NCI-H446 treated with DMSO at 0.1 percent for 48 hours (cell line): ENCODE measurements around the gene SMAGP.
"Not testable (repeated sequence)": the region's sequence is repeated elsewhere in the genome, so short reads cannot be mapped to it uniquely, and the experiment has no call there.

ENCODE experiments used
- DNase-seq: peaks from one replicate; lab custom pipeline; 2025; lab: John Stamatoyannopoulos, UW

Gene SMAGP

DNA sequence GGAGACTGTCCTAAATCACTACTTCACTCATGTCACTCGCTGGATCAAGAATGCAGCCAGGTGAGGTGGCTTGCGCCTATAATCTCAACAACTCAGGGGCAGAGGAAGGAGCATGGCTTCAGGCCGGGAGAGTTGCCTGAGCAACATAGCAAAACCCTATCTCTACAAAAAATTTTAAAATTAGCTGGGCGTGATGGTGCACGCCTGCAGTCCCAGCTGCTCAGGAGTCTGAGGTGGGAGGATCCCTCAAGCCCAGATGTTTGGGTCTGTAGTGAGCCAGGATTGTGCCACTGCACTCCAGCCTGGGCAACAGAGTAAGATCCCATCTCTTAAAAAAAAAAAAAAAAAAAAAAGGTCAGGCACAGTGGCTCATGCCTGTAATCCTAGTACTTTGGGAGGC lies 5.9 kb downstream of the SMAGP start:
- DNase-seq = no peak

DNA sequence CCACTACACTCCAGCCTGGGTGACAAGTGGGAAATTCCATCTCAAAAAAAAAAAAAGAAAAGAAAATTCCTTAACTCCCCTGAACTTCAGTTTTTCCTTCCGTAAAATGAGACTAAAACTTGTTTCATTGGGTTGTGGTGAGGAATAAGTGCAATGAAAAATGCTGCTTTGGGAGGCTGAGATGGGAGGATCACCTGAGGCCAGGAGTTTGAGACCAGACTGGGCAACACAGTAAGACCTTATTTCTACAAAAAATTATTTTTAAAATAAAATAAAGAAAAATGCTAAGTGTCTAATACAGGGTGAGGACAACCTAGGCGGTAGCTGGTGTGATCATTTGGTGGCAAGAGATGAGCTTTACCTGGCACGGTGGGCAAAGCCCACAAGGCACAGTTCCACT lies 6.9 kb downstream of the SMAGP start:
- no peak for DNase-seq

DNA sequence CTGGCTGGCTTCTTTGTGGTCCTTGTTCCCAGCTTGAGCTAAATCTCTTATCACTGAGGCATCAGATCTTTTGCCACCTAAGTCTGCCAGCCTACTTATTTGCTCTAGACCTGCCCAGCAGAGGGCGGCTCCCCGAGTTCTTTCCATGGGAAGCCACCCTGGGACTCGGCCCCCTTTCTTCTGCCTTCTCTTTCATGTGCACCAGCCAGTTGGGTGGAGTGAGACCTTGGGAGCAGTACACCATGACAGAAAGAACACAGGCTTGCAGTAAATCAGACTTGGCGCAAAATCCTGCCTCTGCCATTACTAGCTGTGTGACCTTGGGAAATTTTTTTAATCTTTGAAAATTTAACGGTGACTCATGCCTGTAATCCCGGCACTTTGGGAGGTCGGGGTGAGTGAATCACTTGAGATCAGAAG lies 7.4 kb downstream of the SMAGP start:
- no peak for DNase-seq

DNA sequence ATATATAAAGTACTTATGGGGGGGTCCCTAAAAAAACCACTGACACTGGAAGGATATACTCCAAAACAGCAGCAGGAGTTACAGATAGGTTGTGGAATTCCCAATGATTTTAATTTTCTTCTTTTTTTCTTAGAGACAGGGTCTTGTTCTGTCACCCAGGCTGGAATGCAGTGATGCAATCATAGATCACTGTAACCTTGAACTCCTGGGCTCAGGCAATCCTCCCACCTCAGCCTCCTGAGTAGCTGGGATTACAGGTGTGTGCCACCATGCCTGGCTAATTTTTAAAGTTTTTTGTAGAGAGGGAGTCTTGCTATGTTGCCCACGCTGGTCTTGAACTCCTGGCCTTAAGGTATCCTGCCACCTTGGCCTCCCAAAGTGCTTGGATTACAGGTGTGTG lies 10.6 kb downstream of the SMAGP start:
- not testable (repeated sequence) for DNase-seq

DNA sequence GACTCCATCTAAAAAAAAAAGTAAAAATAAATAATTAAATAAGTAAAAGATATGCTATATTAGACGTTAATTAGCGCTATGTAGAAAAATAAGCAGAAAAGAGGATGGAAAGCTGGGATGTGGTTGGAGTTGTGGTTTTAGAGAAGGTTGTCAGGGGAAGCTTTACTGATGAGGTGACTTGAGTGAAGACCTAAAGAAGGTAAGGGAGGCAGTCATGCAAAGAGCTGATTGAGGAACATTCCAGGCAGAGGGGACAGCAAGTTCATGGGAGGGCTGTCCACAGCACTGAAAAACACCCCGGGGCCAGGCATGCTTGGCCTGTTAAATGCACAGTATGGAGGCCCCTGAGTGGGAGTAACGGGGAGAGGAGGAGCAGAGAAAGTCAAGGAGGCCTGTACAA lies 15.7 kb downstream of the SMAGP start:
- no peak for DNase-seq

DNA sequence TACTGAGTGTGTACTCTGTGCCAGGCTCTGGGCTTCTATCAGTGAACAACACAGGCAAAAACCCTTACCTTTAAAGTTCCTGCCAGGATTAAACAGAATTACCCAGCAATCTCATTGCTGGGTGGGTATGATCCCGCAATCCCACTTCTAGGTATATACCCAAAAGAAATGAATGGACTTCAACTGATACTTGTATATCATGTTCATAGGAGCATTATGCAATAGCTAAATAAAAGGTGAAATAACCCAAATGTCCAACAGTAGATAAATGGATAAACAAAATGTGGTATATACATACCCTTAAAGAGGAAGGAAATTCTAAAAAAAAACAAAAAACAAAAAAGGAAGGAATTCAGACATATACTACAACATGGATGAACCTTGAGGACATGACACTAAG lies 16.9 kb downstream of the SMAGP start:
- no peak for DNase-seq

DNA sequence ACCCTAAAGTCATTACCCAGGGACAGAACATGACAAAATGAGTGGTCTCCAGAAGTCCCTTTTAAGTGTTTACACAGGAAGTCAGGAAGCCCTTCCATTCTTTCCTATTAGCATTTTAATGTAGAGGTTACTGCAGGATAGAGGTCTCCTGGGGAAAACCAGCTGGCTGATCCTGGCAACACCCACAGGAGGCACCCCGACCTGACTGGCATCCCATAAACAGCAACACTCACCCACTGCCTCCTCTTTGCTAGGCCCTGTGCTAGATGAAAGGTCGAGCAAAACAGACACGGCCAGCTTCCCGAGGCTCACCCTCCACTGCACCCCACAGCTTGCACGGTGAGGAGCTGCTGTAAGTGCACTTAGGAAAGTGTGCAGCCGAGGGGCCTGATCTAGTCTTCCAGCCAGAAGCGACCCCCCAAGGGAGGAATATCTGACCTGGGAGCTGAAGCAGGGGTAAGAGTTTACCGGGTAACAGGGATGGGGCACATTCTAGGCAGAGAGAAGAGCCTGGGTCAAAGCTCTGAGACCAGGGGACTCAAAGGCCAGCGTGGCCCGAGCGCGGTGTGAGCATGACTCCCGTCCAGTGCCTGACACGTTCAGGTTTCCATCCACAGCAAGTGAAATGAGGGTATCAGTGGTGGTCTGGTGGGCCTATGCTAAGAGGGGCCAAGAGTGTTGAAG lies 22.6 kb downstream of the SMAGP start:
- DNase-seq = no peak

DNA sequence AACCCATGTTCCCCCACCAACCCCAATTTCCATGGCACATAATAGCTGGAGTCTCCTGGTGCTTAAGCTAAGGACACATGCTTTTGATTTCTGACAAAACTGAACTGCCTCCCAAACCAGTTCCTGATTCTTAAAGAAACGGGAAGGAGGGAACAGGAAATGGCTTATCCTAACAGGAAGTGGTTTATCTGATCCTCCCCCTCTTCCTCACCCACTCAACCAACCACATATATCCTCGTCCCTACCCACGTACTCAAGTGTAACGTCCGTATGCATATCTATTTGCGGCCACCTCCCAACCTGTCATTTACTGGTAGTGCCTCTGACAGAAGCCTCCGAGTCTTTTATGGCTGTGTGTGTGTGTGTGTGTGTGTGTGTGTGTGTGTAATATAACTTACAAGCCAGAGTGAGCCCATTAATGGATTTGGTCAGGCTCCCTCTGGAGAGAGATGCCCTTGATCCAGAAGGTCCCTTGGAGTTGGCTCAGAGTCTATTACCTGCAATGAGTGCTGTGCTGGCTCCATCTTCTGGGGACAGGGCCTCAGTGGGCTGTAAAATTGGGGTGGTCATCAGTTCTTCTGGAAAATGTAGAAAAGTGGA lies 23.9 kb downstream of the SMAGP start:
- DNase-seq = no peak

DNA sequence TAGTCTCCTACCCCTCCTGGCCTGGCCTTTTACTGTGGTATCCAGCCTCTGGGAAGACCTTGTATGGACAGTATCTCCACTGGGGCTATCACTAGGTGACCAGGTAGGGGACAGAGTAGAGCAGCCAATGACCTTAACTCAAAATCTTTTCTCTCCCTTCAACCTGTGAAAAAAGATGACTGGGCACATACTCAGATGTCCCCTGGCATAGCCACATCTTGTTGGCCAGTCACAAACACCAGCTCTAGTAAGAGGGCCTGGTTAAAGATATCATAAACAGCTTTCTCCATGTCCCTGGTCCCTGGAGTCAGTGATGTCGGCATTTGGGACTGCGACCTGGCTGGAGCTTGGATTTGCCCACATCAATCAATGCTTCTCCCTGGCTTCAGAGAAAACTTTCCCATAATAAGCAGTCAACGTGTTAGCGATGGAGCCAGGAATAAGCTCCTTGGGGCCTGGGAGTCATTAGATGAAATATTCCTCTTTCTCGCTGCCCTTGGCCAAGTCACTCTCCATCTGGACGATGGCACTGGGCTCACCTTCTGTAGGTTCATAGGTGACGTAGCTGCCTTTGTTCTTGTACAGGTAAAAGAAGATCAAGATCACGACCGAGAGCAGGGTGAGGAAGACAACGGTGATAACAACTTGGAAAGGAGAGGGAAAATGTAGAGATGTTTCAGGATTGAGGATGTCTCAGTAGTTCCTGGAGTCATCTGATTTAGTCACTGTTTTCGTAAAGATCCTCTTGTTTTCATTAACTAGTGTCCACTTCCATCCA lies 24.6 kb downstream of the SMAGP start:
- no peak for DNase-seq

DNA sequence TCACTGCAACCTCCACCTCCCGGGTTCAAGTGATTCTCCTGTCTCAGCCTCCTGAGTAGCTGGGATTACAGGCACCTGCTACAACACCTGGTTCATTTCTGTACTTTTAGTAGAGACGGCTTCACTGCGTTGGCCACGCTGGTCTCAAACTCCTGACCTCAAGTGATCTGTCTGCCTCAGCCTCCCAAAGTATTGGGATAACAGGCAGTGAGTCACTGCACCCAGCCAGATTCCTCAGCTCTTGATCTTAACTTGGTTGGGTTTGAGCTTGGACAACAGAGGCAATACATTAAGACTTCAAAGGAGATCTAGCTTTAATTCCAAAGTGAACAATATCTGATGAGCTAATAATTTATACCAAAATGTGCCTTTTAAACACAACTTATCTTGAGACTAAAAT lies 25.9 kb downstream of the SMAGP start:
- no peak for DNase-seq

DNA sequence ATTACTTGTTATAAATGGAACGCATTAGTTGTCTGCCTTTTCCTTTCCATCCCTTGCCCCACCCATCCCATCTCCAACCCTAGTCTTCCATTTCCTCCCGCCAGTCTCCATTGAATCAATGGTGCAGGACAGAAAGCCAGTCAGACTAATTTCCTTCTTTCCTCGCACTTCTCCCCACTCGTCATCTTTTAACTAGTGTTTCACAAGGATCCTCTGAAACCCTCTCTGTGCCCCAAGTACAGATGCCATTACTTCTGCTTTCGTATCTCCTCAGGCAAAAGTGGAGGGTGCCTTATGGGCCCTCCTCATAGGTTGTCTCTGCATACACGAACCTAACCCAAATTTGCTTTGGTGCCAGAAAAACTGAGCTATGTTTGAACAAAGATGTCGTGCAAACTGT lies 27.3 kb downstream of the SMAGP start:
- DNase-seq = no peak

DNA sequence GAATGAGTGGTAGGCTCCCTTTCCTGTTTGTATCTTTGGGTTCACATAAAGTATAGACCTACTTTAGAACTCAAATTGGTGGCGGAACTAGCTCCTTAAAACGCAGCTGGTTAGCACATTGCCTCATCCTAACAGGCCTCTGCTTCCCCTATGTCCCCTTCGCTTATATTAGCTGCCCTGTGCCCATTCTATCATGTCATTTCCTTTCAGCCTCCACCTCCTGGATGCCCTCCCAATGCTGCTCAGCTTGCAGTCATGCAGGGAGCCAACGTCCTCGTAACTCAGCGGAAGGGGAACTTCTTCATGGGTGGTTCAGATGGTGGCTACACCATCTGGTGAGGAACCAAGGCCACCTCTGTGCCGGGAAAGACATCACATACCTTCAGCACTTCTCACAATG lies 28.1 kb downstream of the SMAGP start:
- DNase-seq = no peak

DNA sequence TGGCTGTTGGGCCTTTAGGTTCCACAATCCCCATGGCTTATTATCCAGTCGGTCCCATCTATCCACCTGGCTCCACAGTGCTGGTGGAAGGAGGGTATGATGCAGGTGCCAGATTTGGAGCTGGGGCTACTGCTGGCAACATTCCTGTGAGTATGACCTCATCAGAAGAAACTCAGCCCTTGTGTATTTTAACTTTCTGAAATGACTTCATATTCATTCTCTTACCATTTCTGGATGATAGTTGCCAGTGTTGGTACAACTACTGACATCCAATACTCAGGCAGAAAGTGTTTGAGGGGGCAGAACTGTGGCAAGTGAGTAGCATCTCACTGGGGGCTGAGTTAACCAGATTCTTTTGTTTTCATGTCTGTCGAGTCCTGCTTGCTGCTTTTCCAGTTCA lies 29.2 kb downstream of the SMAGP start:
- no peak for DNase-seq

DNA sequence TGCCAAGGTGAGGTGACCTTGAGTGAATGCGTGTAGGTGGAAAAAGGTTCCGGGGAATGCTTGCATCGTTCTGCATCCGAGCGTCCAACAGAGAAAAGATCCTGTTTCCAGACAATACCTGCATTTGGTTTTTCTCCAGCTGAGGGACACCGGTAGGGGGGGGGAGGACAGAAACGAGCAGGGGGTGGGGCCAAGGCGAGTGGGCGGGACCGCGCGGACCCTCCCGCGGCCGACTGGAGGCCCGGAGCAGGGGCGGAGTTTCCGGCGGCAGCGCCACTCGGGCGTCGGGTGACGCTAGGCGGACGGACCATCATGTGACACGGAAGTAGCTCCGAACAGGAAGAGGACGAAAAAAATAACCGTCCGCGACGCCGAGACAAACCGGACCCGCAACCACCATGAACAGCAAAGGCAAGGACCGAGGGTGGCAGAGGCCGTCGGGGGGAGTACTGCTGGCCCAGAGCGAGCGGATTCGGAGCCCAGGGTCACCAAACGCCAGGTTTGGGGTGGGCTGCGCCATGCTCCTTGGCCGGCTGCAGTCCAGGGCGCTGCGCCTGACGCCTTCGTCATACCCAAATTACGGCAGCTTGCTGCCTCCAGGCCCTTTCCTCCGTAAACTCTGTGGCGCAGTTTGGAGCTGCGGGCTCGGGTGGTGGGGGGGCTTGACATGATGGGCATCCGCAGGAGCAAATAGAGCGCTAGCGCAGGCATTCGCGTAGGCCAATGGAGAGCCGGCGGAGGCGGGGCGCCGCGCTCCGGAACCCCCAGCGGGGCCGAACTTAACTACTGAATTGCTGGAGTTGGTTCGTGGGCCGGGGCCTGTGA lies 31.5 kb downstream of the SMAGP start, which contains the start of gene DAZAP2:
DAZAP2 (plus strand) TSS at position 317 of the 825 bp plus-strand sequence; CDS start at position 399, 82 bp downstream.
- peak; percentile 79 for DNase-seq

DNA sequence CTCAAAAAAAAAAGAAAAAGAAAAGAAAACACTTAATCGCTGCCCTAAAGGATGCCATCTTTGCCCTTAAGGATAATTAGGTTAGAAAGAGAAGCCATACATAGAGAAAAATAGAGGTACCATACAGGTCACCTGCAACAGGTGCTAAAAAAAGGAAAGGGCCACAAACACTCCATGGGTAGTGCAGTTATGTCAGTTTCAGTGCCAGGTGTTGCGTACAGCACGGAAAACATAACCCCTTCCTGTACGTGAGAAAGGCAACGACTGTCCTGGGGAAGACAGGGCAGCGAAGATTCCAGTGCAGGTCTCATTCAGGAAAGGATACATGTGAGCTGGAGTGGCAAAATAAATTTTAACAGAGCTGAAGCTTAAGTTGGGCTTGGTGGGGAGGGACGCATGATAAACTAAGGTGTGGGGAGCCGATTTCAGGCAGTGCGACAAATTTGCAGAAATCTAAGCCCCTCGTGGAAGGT lies 32.1 kb downstream of the SMAGP start:
- DNase-seq = no peak

DNA sequence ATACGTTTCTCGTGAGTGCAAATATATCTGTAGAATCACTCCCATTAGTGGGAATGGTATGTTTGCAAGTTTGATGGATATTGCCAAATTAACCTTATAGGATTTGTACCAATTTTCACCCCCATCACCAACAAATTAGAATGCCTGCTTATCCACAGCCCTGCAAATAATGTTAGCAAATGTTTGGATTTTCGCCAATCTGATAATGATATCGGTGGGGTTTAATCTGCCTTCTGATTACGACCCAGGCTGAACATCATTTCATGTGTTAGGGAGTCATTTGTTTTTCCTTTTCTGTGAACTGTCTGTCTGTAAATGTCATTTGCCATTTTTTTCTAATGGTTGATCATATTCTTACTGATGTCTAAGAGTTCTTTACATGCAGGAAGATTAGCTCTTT lies 35.7 kb downstream of the SMAGP start:
- no peak for DNase-seq

DNA sequence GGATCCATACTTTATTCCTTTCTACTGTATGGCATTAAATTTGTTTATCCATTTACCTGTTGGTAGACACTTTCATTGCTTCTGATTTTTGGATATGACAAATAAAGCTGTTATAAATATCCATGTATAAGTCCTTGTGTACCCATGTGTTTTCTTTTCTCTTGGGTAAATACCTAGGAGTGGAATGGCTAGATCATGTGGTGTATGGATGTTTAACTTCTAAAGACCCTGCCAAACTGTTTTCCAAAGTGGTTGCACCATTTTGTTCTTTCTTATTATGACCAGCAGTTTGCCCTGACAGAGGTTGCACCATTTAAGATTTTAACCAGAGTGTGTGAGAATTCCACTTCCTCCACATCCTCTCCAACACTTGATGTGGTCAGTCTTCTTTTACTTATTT lies 37.6 kb downstream of the SMAGP start:
- no peak for DNase-seq

DNA sequence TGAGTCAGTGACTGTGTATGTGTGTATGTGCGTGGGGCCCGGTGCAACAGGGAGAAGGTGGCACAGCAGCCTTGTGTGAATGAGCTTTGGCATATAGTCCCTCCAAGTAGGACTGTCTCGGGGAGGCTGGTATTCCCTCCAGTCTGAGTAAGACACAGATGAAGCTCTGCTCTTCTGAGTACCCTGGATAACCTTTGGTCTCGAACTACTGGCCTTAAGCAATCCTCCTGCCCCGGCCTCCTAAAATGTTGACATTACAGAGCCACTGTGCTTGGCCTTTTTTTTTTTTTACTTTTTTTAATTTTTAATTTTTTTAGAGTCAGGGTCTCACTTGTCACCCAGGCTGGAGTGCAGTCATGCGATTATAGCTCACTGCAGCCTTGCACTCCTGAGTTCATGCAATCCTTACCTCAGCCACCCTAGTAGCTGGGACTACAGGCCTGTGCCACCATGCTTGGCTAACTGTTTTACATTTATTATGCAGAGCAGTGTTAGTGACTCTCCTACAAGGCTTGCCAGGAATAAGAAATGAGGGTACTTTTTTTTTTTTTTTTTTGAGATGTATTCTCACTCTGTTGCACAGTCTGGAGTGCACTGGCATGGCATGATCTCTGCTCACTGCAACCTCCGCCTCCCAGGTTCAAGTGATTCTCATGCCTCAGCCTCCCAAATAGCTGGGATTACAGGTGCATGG lies 41.0 kb downstream of the SMAGP start:
- no peak for DNase-seq

DNA sequence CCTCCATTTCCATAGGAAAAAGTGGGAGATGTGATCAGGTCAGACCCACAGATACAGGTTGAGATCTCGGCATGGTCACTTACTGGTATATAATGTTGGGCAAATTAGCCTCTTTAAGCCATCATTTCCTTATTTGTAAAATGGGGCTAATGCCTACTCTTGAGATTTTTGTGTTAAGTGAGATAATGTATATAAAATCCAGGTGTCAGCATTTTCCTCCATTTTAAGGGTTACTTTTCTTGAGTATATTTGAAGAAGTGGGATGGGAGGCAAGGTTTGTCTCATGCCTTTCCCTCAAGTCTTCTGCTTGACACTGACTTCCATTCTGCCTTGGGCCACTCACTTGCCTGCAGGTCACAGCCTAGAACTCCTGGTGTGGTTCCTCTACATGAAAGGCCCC lies 42.3 kb downstream of the SMAGP start:
- no peak for DNase-seq

DNA sequence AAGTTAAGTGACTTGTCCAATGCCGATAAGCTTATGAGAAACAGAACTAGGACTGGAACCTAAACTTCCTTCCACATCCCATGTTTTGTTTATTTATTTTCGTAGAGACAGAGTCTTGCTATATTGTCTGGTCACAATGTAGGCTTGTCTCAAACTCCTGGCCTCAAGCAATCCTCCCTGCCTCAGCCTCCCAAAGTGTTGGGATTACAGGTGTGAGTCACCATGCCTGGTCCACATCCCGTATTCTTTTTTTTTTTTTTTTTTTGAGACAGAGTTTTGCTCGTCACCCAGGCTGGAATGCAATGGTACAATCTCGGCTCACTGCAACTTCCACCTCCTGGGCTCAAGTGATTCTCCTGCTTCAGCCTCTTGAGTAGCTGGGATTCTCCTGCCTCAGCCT lies 43.1 kb downstream of the SMAGP start:
- DNase-seq = not testable (repeated sequence)

DNA sequence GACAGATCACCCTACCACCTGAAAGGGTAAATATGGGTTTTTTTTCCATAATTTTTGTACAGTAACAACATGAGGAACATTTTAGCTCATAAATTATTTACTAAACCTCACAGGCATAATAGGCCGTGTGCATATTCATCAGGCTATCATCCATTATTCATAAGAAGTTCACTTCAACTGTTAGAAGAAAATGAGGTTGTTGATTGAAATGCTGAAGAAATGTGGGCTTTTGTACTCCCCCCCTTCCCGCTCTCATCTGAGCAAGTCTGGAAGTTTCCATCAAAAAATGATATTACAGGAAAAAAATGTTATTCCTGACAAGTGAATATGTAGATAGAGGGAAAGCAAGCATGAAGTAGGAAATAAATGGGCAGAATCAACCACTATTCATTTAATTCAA lies 44.4 kb downstream of the SMAGP start:
- no peak for DNase-seq

DNA sequence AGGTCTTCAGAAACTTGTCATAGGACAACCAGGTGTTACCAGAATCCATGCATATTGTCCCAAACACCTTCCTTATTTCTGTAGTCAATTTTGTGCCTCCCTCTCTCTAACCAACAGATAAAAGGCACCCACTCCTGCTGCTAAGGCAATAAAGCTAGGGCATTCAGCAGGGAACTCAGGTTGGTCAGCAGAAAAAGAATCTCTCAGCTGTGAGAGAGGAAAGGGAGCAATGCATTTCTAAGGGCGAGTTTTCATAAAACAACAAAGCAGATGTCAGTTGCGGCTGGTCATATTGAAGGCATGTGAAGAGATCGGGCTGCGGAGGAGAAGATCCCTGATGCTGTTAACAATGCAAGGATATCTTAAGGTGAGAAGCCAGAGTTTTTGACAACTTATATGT lies 45.0 kb downstream of the SMAGP start:
- no peak for DNase-seq
